CD4-positive, alpha-beta T cell (primary cell): ENCODE measurements around the gene SCGB1D4. TPM values are rescaled to one million over a fixed set of nuclear protein-coding genes. Genes with fewer than 3 reads are reported as not detected.
A peak's percentile ranks its signal among the peaks of the same experiment; 100 is the strongest.

ENCODE experiments used
- ATAC-seq: fragments of 200-7000 bp; cut with Tn5 transposase; one replicate; pipeline ENCODE4 v1.10.0; 2022; ENCODE audit warnings: mild to moderate bottlenecking; ENCODE audit not compliant: poor library complexity
- CTCF ChIA-PET: fragments of 350-600 bp; sonication (Branson Sonifier 250); formaldehyde crosslinking; loops from one replicate; lab custom pipeline; 2021; ENCODE audit warnings: antibody characterized with exemption, inconsistent platforms; lab: Charles Lee
- POLR2A ChIA-PET: fragments of 350-600 bp; sonication (Branson Sonifier 250); formaldehyde crosslinking; loops from one replicate; lab custom pipeline; 2021; ENCODE audit warnings: antibody characterized with exemption, inconsistent platforms; lab: Charles Lee
- DNase-seq, 14 experiments: peaks; one replicate each; pipeline ENCODE4 v3.0.0-alpha.2; 2013 to 2020; ENCODE audit warnings: mixed read lengths in 2 of 14
- H3K27ac ChIP-seq, 2 donors: one replicate each; pipeline versions ENCODE4 v1.5.1 to v1.7.0; 2013; ENCODE audit warnings: low read length in 2 of 2, low read depth in 1 of 2, mild to moderate bottlenecking in 1 of 2
- H3K27me3 ChIP-seq, 2 experiments: 1 replicate in 1 of 2; 2 replicates in 1 of 2; pipeline versions ENCODE4 v1.6.1 to v1.7.0; 2013; ENCODE audit warnings: low read length in 2 of 2, control low read depth in 1 of 2, mild to moderate bottlenecking in 1 of 2, moderate library complexity in 1 of 2; ENCODE audit not compliant: insufficient read depth in 2 of 2, control insufficient read depth in 1 of 2
- H3K36me3 ChIP-seq: one replicate; pipeline ENCODE4 v1.6.1; 2013; ENCODE audit warnings: low read length, control low read depth; ENCODE audit not compliant: insufficient read depth
- H3K4me1 ChIP-seq: one replicate; pipeline ENCODE4 v1.6.1; 2013; ENCODE audit warnings: low read length, control low read depth; ENCODE audit not compliant: insufficient read depth
- H3K4me3 ChIP-seq: one replicate; pipeline ENCODE4 v1.5.1; 2013; ENCODE audit warnings: mild to moderate bottlenecking, low read length, moderate library complexity
- H3K9me3 ChIP-seq, 2 experiments: 1 replicate in 1 of 2; 2 replicates in 1 of 2; pipeline versions ENCODE4 v1.6.1 to v1.7.0; 2013; ENCODE audit warnings: low read length in 2 of 2, mild to moderate bottlenecking in 2 of 2, control low read depth in 1 of 2, moderate library complexity in 1 of 2; ENCODE audit not compliant: control insufficient read depth in 1 of 2, insufficient read depth in 1 of 2
- H3K27ac Mint-ChIP-seq: one replicate; pipeline ENCODE4 v1.8.0; 2020; ENCODE audit warnings: mixed read lengths
- H3K27me3 Mint-ChIP-seq: one replicate; pipeline ENCODE4 v1.8.0; 2021; ENCODE audit warnings: mixed read lengths
- H3K36me3 Mint-ChIP-seq: one replicate; pipeline ENCODE4 v1.8.0; 2021; ENCODE audit warnings: low read depth, mixed read lengths
- H3K4me1 Mint-ChIP-seq: one replicate; pipeline ENCODE4 v1.8.0; 2021; ENCODE audit warnings: low read depth, mixed read lengths
- H3K4me3 Mint-ChIP-seq: one replicate; pipeline ENCODE4 v1.8.0; 2020; ENCODE audit warnings: mild to moderate bottlenecking, mixed read lengths
- H3K9me3 Mint-ChIP-seq: one replicate; pipeline ENCODE4 v1.8.0; 2020; ENCODE audit warnings: mixed read lengths
- intact Hi-C, 2 experiments: fragments of 100-400 bp; cut with DNase I in 1 of 2; cut with micrococcal nuclease in 1 of 2; formaldehyde crosslinking; loops; one replicate each; pipeline versions ENCODE4 v1.15.1 to v1.9.0; 2023 to 2025; cut with DNase I, micrococcal nuclease
- total RNA-seq, 174 experiments: library from RNA in 2 of 174; stranded (reverse) in 2 of 174; gene quantifications; one replicate each; pipeline ENCODE4 v1.2.3 and lab custom pipeline; 2021 to 2026
- TF ChIP-seq, protein P1 (sequence below): fragments of 200-600 bp; IDR thresholded peaks from one replicate; pipeline ENCODE4 v1.8.0; 2022; ENCODE audit warnings: antibody characterized with exemption, mild to moderate bottlenecking

The SCGB1D4 gene
- total RNA-seq, 2 experiments from 2014 or later, result not detected

DNA sequence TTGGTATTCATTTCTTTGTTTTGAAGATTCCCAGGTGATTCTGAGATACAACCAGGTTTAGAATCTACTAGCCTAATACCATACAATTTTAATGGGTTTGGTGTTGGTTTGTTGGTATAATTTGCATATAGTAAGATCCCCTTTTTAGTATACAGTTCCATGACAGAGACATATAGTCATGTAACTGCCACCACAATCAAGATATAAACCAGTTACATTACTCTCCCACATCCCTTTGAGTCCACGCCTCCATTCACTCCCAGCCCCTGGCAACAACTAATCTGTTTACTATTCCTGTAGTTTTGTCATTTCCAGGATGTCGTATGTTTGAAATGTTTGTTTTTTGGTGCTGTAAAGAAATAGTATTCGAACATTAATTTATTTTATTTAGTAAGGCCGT lies 42.7 kb upstream of the SCGB1D4 start:
- no peaks in the 10 kb centered on the region for H3K36me3 Mint-ChIP-seq
- no peak for DNase-seq
- no peak overlapping the region for H3K27ac ChIP-seq
- no peak overlapping the region for H3K4me3 ChIP-seq
- intact Hi-C loops, result no loop called here
- CTCF ChIA-PET, result no interaction called here
- peaks cover 12% of the 10 kb centered on the region for H3K4me1 ChIP-seq
- no peaks in the 10 kb centered on the region for H3K36me3 ChIP-seq
- H3K9me3 ChIP-seq, result no peaks in the 10 kb centered on the region
- H3K9me3 Mint-ChIP-seq, result no peaks in the 10 kb centered on the region
- H3K4me3 Mint-ChIP-seq, result no peak overlapping the region
- peaks cover 21% of the 10 kb centered on the region for H3K27me3 Mint-ChIP-seq
- no peak overlapping the region for H3K27ac Mint-ChIP-seq
- TF ChIP-seq, protein P1, sequence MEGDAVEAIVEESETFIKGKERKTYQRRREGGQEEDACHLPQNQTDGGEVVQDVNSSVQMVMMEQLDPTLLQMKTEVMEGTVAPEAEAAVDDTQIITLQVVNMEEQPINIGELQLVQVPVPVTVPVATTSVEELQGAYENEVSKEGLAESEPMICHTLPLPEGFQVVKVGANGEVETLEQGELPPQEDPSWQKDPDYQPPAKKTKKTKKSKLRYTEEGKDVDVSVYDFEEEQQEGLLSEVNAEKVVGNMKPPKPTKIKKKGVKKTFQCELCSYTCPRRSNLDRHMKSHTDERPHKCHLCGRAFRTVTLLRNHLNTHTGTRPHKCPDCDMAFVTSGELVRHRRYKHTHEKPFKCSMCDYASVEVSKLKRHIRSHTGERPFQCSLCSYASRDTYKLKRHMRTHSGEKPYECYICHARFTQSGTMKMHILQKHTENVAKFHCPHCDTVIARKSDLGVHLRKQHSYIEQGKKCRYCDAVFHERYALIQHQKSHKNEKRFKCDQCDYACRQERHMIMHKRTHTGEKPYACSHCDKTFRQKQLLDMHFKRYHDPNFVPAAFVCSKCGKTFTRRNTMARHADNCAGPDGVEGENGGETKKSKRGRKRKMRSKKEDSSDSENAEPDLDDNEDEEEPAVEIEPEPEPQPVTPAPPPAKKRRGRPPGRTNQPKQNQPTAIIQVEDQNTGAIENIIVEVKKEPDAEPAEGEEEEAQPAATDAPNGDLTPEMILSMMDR, result no peak
- H3K27me3 ChIP-seq, result peaks cover 0 to under 1% of the 10 kb centered on the region in 2 experiments
- ATAC-seq, result no peak
- H3K4me1 Mint-ChIP-seq, result peaks cover 6% of the 10 kb centered on the region
- POLR2A ChIA-PET, result no interaction called here

DNA sequence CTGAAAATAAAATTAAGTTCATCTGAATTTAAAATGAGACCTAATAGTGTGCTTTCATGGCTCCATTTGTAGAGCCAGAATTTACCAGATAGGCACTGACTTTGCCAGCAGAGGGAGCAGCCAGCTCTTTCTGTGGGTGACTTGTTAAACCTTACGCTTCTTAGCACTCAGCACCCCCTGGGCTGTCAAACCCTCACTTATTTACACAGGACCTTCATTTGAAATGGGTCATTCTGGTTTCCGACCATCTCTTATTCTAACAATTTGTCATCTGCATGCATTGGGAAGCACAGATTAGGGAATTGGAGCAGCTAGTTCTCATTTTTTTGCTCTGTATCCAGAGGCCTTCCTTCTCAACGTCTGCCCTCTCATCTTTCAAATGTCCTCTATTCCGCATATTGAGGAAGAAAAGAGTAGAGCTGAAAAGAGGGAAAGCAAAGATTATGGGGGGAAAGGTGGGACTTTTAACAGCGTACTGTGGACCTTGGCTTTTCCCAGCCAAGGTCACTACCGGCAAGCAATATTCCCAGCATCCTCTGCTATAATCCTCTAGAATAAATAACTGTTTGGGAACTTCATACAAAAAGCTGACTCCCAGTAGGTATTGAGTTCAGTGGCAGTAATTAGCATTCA lies 41.5 kb upstream of the SCGB1D4 start:
- ATAC-seq (peak; percentile 68), DNase-seq (peak; percentile 25 to 78 (median 41))
- peaks cover 12% of the 10 kb centered on the region for H3K4me1 ChIP-seq
- peak overlapping the region; percentile 25 for H3K4me3 Mint-ChIP-seq
- ChIA-PET POLR2A (interaction anchor here (1.1 kb wide), 1 partner anchor 31 kb away, joined by 5 read pairs; no protein-coding TSS in a partner anchor), CTCF (interaction anchor here (0.8 to 1.1 kb wide), 4 partner anchors 13 to 40 kb away, joined by 3 to 6 read pairs (median 4); no protein-coding TSS in a partner anchor)
- peaks cover 0 to 4% of the 10 kb centered on the region in 2 experiments for H3K27me3 ChIP-seq
- no peak overlapping the region for H3K4me3 ChIP-seq
- H3K9me3 ChIP-seq, result no peaks in the 10 kb centered on the region
- peaks cover 15% of the 10 kb centered on the region for H3K4me1 Mint-ChIP-seq
- TF ChIP-seq, protein P1, result peak; percentile 60
- H3K27ac Mint-ChIP-seq, result no peak overlapping the region
- H3K27me3 Mint-ChIP-seq, result peaks cover 32% of the 10 kb centered on the region
- intact Hi-C loops, result loop anchor here (1.0 kb wide), 1 partner anchor 38 kb away; no protein-coding TSS in a partner anchor
- H3K9me3 Mint-ChIP-seq, result no peaks in the 10 kb centered on the region
- H3K27ac ChIP-seq, result no peak overlapping the region
- H3K36me3 ChIP-seq, result no peaks in the 10 kb centered on the region
- H3K36me3 Mint-ChIP-seq, result no peaks in the 10 kb centered on the region

DNA sequence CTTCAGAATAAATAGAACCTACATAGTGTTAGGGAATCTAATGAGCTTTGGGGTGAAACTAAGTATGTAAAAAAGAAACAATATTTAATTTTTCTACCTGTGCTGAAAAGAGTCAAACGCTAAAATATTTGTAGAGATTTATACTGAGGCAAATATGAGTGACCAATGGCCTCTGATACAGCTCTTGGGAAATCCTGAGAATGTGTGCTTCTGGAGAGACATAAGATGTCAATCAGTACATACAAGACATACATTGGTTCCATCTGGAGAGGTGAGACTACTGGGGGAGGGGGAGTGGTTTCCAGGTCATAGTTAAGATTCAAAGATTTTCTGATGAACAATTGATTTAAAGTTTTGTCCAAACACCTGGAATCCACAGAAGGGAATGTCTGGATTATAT lies 39.3 kb upstream of the SCGB1D4 start:
- H3K9me3 ChIP-seq, result no peaks in the 10 kb centered on the region
- CTCF ChIA-PET, result no interaction called here
- no peak for ATAC-seq
- intact Hi-C loops, result no loop called here
- H3K4me1 ChIP-seq, result peaks cover 12% of the 10 kb centered on the region
- Mint-ChIP-seq H3K36me3 (no peaks in the 10 kb centered on the region), H3K4me3 (peak overlapping the region; percentile 87), H3K9me3 (no peaks in the 10 kb centered on the region), H3K27me3 (peaks cover 38% of the 10 kb centered on the region), H3K4me1 (peaks cover 15% of the 10 kb centered on the region), H3K27ac (no peak overlapping the region)
- H3K36me3 ChIP-seq, result no peaks in the 10 kb centered on the region
- peak overlapping the region; percentile 68 for H3K4me3 ChIP-seq
- POLR2A ChIA-PET, result interaction anchor here (1.6 kb wide), 1 partner anchor 22 kb away, joined by 3 read pairs; no protein-coding TSS in a partner anchor
- no peak for DNase-seq
- no peak overlapping the region for H3K27ac ChIP-seq
- TF ChIP-seq, protein P1, result no peak
- peaks cover 4 to 5% of the 10 kb centered on the region in 2 experiments for H3K27me3 ChIP-seq
